Activated B cell treated with CpG ODN at 0.5 μM for 24 hours (primary cell): Measurements from ENCODE around the gene DHCR24. TPM values are rescaled to one million over a fixed set of nuclear protein-coding genes. Genes with fewer than 3 reads are reported as not detected.

Source experiments
- ATAC-seq: fragments of 200-7000 bp; cut with Tn5 transposase; one replicate; pipeline ENCODE4 v1.10.0; 2021; ENCODE audit warnings: low read depth, mild to moderate bottlenecking, moderate library complexity
- CTCF ChIA-PET: fragments of 350-600 bp; sonication (Branson Sonifier 250); formaldehyde crosslinking; loops from one replicate; lab custom pipeline; 2021; ENCODE audit warnings: antibody characterized with exemption; lab: Charles Lee
- POLR2A ChIA-PET: fragments of 350-600 bp; sonication (Branson Sonifier 250); formaldehyde crosslinking; loops from one replicate; lab custom pipeline; 2021; ENCODE audit warnings: antibody characterized with exemption; lab: Charles Lee
- DNase-seq: peaks from one replicate; pipeline ENCODE4 v3.0.0; 2022
- H3K27ac Mint-ChIP-seq: one replicate; pipeline ENCODE4 v1.8.0; 2020; ENCODE audit warnings: mixed read lengths
- H3K27me3 Mint-ChIP-seq: one replicate; pipeline ENCODE4 v1.8.0; 2021; ENCODE audit warnings: mixed read lengths
- H3K36me3 Mint-ChIP-seq: one replicate; pipeline ENCODE4 v1.8.0; 2021; ENCODE audit warnings: low read depth, mixed read lengths
- H3K4me1 Mint-ChIP-seq: one replicate; pipeline ENCODE4 v1.8.0; 2021; ENCODE audit warnings: mixed read lengths
- H3K4me3 Mint-ChIP-seq: one replicate; pipeline ENCODE4 v1.8.0; 2020; ENCODE audit warnings: mild to moderate bottlenecking, mixed read lengths
- H3K9me3 Mint-ChIP-seq: one replicate; pipeline ENCODE4 v1.8.0; 2020; ENCODE audit warnings: mixed read lengths
- CTCF ChIP-seq: fragments of 200-600 bp; IDR thresholded peaks from one replicate; pipeline ENCODE4 v1.8.0; 2022; ENCODE audit warnings: antibody characterized with exemption, mild to moderate bottlenecking
- intact Hi-C: fragments of 100-400 bp; cut with micrococcal nuclease; formaldehyde crosslinking; loops from one replicate; pipeline ENCODE4 v1.15.1; 2024
- total RNA-seq: library from RNA; stranded (reverse); gene quantifications from 2 replicates; pipeline ENCODE4 v1.2.3, GENCODE V29; 2022

DHCR24 gene
- total RNA-seq, 1 donor from 2014 or later, result 55.0 TPM

GRCh38 chr1:54857746-54858561, 29.0 kb downstream of the DHCR24 start:
- Mint-ChIP-seq H3K4me3 (no peak overlapping the region), H3K4me1 (peaks cover 6% of the 10 kb centered on the region), H3K27ac (no peak overlapping the region), H3K9me3 (no peaks in the 10 kb centered on the region), H3K36me3 (peaks cover 20% of the 10 kb centered on the region), H3K27me3 (no peaks in the 10 kb centered on the region)
- ChIA-PET CTCF (no interaction called here), POLR2A (no interaction called here)
- TF ChIP-seq CTCF, result no peak
- DNase-seq (no peak), ATAC-seq (no peak)
- intact Hi-C loops, result no loop called here

GRCh38 chr1:54857141-54857540, 29.9 kb downstream of the DHCR24 start:
- Mint-ChIP-seq H3K27me3 (no peaks in the 10 kb centered on the region), H3K4me1 (peaks cover 6% of the 10 kb centered on the region), H3K27ac (no peak overlapping the region), H3K36me3 (peaks cover 25% of the 10 kb centered on the region), H3K9me3 (no peaks in the 10 kb centered on the region), H3K4me3 (no peak overlapping the region)
- no peak for TF ChIP-seq CTCF
- ChIA-PET POLR2A (no interaction called here), CTCF (no interaction called here)
- DNase-seq, result no peak
- ATAC-seq, result no peak
- intact Hi-C loops, result no loop called here

GRCh38 chr1:54854381-54855020, 32.5 kb downstream of the DHCR24 start:
- ChIA-PET CTCF (no interaction called here), POLR2A (no interaction called here)
- no peak for ATAC-seq
- Mint-ChIP-seq H3K36me3 (peaks cover 42% of the 10 kb centered on the region), H3K9me3 (no peaks in the 10 kb centered on the region), H3K27me3 (no peaks in the 10 kb centered on the region), H3K27ac (no peak overlapping the region), H3K4me1 (no peaks in the 10 kb centered on the region), H3K4me3 (no peak overlapping the region)
- no peak for DNase-seq
- no peak for TF ChIP-seq CTCF
- intact Hi-C loops, result no loop called here

- H3K27ac Mint-ChIP-seq, result no peak overlapping the region
- no peaks in the 10 kb centered on the region for H3K4me1 Mint-ChIP-seq
- no peak for DNase-seq
- H3K27me3 Mint-ChIP-seq, result no peaks in the 10 kb centered on the region
- ChIA-PET POLR2A (no interaction called here), CTCF (no interaction called here)
- H3K36me3 Mint-ChIP-seq, result peaks cover 46% of the 10 kb centered on the region
- no peak overlapping the region for H3K4me3 Mint-ChIP-seq
- no peak for ATAC-seq
- no peak for TF ChIP-seq CTCF
- no peaks in the 10 kb centered on the region for H3K9me3 Mint-ChIP-seq
- intact Hi-C loops, result no loop called here
These were observed 33.1 kb downstream of the DHCR24 start for GRCh38 chr1:54853793-54854370.

- H3K4me3 Mint-ChIP-seq, result no peak overlapping the region
- intact Hi-C loops, result no loop called here
- no peaks in the 10 kb centered on the region for H3K27me3 Mint-ChIP-seq
- CTCF ChIA-PET, result no interaction called here
- no peak for TF ChIP-seq CTCF
- no peaks in the 10 kb centered on the region for H3K9me3 Mint-ChIP-seq
- DNase-seq (no peak), ATAC-seq (no peak)
- POLR2A ChIA-PET, result no interaction called here
- peaks cover 46% of the 10 kb centered on the region for H3K36me3 Mint-ChIP-seq
- H3K4me1 Mint-ChIP-seq, result no peaks in the 10 kb centered on the region
- H3K27ac Mint-ChIP-seq, result no peak overlapping the region
These were observed 33.8 kb downstream of the DHCR24 start for GRCh38 chr1:54853096-54853792.
